Activated CD4-positive, alpha-beta memory T cell treated with anti-CD3 and anti-CD28 coated beads for 36 hours (primary cell): ENCODE measurements around the gene NSUN5. TPM values are rescaled to one million over a fixed set of nuclear protein-coding genes. Genes with fewer than 3 reads are reported as not detected.
"Not testable (repeated sequence)": the region's sequence is repeated elsewhere in the genome, so short reads cannot be mapped to it uniquely, and the experiment has no call there.

Experiments used
- CTCF ChIA-PET: fragments of 350-600 bp; sonication (Branson Sonifier 250); formaldehyde crosslinking; loops from one replicate; lab custom pipeline; 2021; ENCODE audit warnings: antibody characterized with exemption, inconsistent platforms; lab: Charles Lee
- POLR2A ChIA-PET: fragments of 350-600 bp; sonication (Branson Sonifier 250); formaldehyde crosslinking; loops from one replicate; lab custom pipeline; 2021; ENCODE audit warnings: antibody characterized with exemption; lab: Charles Lee
- DNase-seq: peaks from one replicate; pipeline ENCODE4 v3.0.0-alpha.2; 2020
- H3K27ac Mint-ChIP-seq: one replicate; pipeline ENCODE4 v1.8.0; 2021; ENCODE audit warnings: mixed read lengths
- H3K27me3 Mint-ChIP-seq: one replicate; pipeline ENCODE4 v1.8.0; 2021; ENCODE audit warnings: mixed read lengths
- H3K36me3 Mint-ChIP-seq: one replicate; pipeline ENCODE4 v1.8.0; 2021; ENCODE audit warnings: mixed read lengths
- H3K4me1 Mint-ChIP-seq: one replicate; pipeline ENCODE4 v1.8.0; 2021; ENCODE audit warnings: low read depth, mixed read lengths
- H3K4me3 Mint-ChIP-seq: one replicate; pipeline ENCODE4 v1.8.0; 2021; ENCODE audit warnings: mild to moderate bottlenecking, mixed read lengths
- H3K9me3 Mint-ChIP-seq: one replicate; pipeline ENCODE4 v1.8.0; 2021; ENCODE audit warnings: mixed read lengths
- intact Hi-C: fragments of 100-400 bp; cut with micrococcal nuclease; formaldehyde crosslinking; loops from one replicate; pipeline ENCODE4 v1.15.1; 2023
- total RNA-seq, 2 experiments: library from RNA; stranded (reverse); gene quantifications; one replicate each; pipeline ENCODE4 v1.2.3, GENCODE V29; 2021

Gene NSUN5
- total RNA-seq, 2 experiments from 2014 or later: 51.2 to 55.5 TPM

GRCh38 chr7:73342645-73343044 is 34.0 kb upstream of the NSUN5 start:
- DNase-seq: no peak
- CTCF ChIA-PET: no interaction called here
- POLR2A ChIA-PET: no interaction called here
- intact Hi-C loops: no loop called here
- Mint-ChIP-seq H3K36me3 (no peaks in the 10 kb centered on the region), H3K9me3 (no peaks in the 10 kb centered on the region), H3K27me3 (peaks cover 6% of the 10 kb centered on the region), H3K4me3 (no peak overlapping the region), H3K4me1 (no peaks in the 10 kb centered on the region), H3K27ac (no peak overlapping the region)

GRCh38 chr7:73341877-73342276 is 33.3 kb upstream of the NSUN5 start:
- DNase-seq: peak; percentile 13
- ChIA-PET POLR2A (no interaction called here), CTCF (no interaction called here)
- Mint-ChIP-seq H3K4me3 (no peak overlapping the region), H3K9me3 (no peaks in the 10 kb centered on the region), H3K27ac (no peak overlapping the region), H3K27me3 (peaks cover 6% of the 10 kb centered on the region), H3K4me1 (no peaks in the 10 kb centered on the region), H3K36me3 (no peaks in the 10 kb centered on the region)
- intact Hi-C loops: no loop called here

DNA sequence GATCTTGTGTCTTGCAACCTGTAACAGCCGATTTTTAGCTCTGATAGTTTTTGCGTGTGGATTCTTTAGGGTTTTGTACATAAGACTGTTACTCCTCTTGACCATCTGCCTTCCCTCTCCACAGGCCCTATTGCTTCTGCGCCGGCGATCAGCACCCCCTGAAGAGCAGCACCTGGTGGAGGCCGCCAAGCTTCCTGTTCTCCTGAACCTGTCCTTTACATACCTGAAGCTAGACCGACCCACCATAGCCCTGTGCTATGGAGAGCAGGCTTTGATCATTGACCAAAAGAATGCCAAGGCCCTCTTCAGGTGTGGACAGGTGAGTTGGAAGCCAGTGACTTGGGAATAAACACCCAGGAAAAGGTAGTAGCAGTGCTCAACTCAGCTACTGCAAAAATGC is 31.9 kb upstream of the NSUN5 start:
- intact Hi-C loops: no loop called here

GRCh38 chr7:73338321-73338720 is 29.7 kb upstream of the NSUN5 start:
- Mint-ChIP-seq H3K4me1 (no peaks in the 10 kb centered on the region), H3K9me3 (no peaks in the 10 kb centered on the region), H3K27ac (no peak overlapping the region), H3K4me3 (no peak overlapping the region), H3K27me3 (peaks cover 3% of the 10 kb centered on the region), H3K36me3 (no peaks in the 10 kb centered on the region)
- no peak for DNase-seq
- ChIA-PET CTCF (no interaction called here), POLR2A (no interaction called here)
- intact Hi-C loops: no loop called here

More for the DNA sequence above, 31.9 kb upstream of the NSUN5 start:
- no peak overlapping the region for H3K27ac Mint-ChIP-seq
- H3K36me3 Mint-ChIP-seq: no peaks in the 10 kb centered on the region
- POLR2A ChIA-PET: no interaction called here
- no peak for DNase-seq
- H3K4me1 Mint-ChIP-seq: no peaks in the 10 kb centered on the region
- H3K27me3 Mint-ChIP-seq: peaks cover 6% of the 10 kb centered on the region
- no peak overlapping the region for H3K4me3 Mint-ChIP-seq
- H3K9me3 Mint-ChIP-seq: no peaks in the 10 kb centered on the region
- CTCF ChIA-PET: no interaction called here

- H3K27me3 Mint-ChIP-seq: no peaks in the 10 kb centered on the region
- intact Hi-C loops: no loop called here
- H3K36me3 Mint-ChIP-seq: no peaks in the 10 kb centered on the region
- ChIA-PET CTCF (no interaction called here), POLR2A (no interaction called here)
- DNase-seq: no peak
- H3K4me3 Mint-ChIP-seq: no peak overlapping the region
- no peak overlapping the region for H3K27ac Mint-ChIP-seq
- no peaks in the 10 kb centered on the region for H3K9me3 Mint-ChIP-seq
- H3K4me1 Mint-ChIP-seq: no peaks in the 10 kb centered on the region
Observed at GRCh38 chr7:73332447-73332846, 23.8 kb upstream of the NSUN5 start.

- no peaks in the 10 kb centered on the region for H3K36me3 Mint-ChIP-seq
Observed at GRCh38 chr7:73330772-73331171, 22.1 kb upstream of the NSUN5 start.

DNA sequence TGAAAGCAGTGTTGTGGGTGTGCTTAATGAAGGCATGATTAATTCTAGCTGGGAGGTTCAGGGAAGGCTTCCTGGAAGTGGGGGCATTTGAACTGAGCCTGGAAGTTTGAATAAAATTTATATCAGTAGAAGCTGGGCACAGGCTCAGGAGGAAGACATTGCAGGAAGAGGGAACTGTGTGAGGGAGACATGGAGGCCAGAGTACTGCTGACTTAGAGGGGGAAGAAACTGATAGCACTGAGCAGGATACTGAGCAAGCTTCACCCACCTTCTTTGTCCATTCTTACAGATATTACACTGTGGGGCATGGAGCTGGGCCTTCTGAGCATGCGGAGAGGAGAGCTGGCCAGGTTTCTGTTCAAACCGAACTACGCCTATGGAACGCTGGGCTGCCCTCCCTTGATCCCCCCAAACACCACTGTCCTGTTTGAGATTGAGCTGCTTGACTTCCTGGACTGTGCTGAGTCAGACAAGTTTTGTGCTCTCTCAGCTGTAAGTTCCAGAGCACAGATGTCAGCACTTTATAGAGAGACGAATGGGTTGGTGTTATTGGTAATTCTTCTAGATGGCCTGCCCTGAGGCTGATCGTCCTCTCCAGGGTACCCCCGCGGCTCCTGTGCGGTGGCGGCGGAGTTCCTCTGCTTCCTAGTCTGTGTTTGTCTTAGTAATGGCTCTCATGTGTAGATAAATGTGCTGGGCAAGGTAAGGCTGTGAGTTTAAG is 21.4 kb upstream of the NSUN5 start:
- H3K4me1 Mint-ChIP-seq: no peaks in the 10 kb centered on the region
- no peak overlapping the region for H3K4me3 Mint-ChIP-seq
- no peaks in the 10 kb centered on the region for H3K9me3 Mint-ChIP-seq
- DNase-seq: no peak
- H3K36me3 Mint-ChIP-seq: no peaks in the 10 kb centered on the region
- POLR2A ChIA-PET: no interaction called here
- H3K27ac Mint-ChIP-seq: no peak overlapping the region
- H3K27me3 Mint-ChIP-seq: no peaks in the 10 kb centered on the region
- CTCF ChIA-PET: no interaction called here
- intact Hi-C loops: no loop called here

More at GRCh38 chr7:73330772-73331171, 22.1 kb upstream of the NSUN5 start:
- DNase-seq: no peak
- ChIA-PET POLR2A (no interaction called here), CTCF (no interaction called here)
- no peak overlapping the region for H3K27ac Mint-ChIP-seq
- H3K4me3 Mint-ChIP-seq: no peak overlapping the region
- no peaks in the 10 kb centered on the region for H3K9me3 Mint-ChIP-seq
- intact Hi-C loops: no loop called here
- no peaks in the 10 kb centered on the region for H3K4me1 Mint-ChIP-seq
- H3K27me3 Mint-ChIP-seq: no peaks in the 10 kb centered on the region

- Mint-ChIP-seq H3K4me1 (peaks cover 8% of the 10 kb centered on the region), H3K36me3 (no peaks in the 10 kb centered on the region), H3K27me3 (no peaks in the 10 kb centered on the region), H3K9me3 (no peaks in the 10 kb centered on the region), H3K27ac (no peak overlapping the region), H3K4me3 (no peak overlapping the region)
- intact Hi-C loops: no loop called here
- DNase-seq: no peak
- POLR2A ChIA-PET: no interaction called here
- CTCF ChIA-PET: no interaction called here
Observed at GRCh38 chr7:73328696-73329095, 20.1 kb upstream of the NSUN5 start.

DNA sequence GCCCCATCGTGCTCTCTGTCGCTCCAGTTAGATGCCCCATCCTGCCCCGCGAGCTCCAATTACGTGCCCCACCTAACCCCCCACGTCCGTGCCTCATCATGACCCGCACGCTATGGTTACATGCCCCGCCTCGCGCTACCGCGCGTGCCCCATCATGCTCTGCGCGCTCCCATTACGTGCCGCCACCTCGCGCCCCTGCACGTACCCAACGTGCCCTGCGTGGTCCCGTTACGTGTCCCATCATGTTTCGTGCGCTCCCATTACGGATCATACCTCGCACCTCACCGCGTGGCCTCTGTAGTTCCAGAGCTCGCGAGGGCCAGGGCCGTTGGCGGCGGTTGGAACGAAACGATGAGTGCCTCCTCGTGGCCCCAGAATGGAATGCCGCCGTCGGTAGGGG is 19.3 kb upstream of the NSUN5 start, which contains the start of the genes FKBP6 and TRIM50:
FKBP6 (plus strand) TSS at position 240 of the 400 bp plus-strand sequence. CDS start 268 bp downstream, outside the sequence.
TRIM50 (minus strand) TSS at position 161 of the 400 bp plus-strand sequence. CDS start 3,295 bp downstream, outside the sequence.
- CTCF ChIA-PET, H3K27ac Mint-ChIP-seq, H3K36me3 Mint-ChIP-seq, H3K27me3 Mint-ChIP-seq, H3K4me3 Mint-ChIP-seq, H3K4me1 Mint-ChIP-seq, POLR2A ChIA-PET, H3K9me3 Mint-ChIP-seq, DNase-seq, intact Hi-C loops: not testable (repeated sequence)

GRCh38 chr7:73327449-73327848 is 18.8 kb upstream of the NSUN5 start:
- intact Hi-C loops, H3K9me3 Mint-ChIP-seq, CTCF ChIA-PET, H3K4me1 Mint-ChIP-seq, DNase-seq, H3K27me3 Mint-ChIP-seq, H3K4me3 Mint-ChIP-seq, H3K36me3 Mint-ChIP-seq, POLR2A ChIA-PET, H3K27ac Mint-ChIP-seq: not testable (repeated sequence)

GRCh38 chr7:73325424-73325823 is 16.8 kb upstream of the NSUN5 start:
- H3K27ac Mint-ChIP-seq, CTCF ChIA-PET, DNase-seq, H3K9me3 Mint-ChIP-seq, POLR2A ChIA-PET, H3K4me3 Mint-ChIP-seq, H3K36me3 Mint-ChIP-seq, intact Hi-C loops, H3K4me1 Mint-ChIP-seq, H3K27me3 Mint-ChIP-seq: not testable (repeated sequence)

GRCh38 chr7:73324081-73324845 is 15.6 kb upstream of the NSUN5 start:
- H3K27ac Mint-ChIP-seq, H3K4me1 Mint-ChIP-seq, H3K9me3 Mint-ChIP-seq, H3K27me3 Mint-ChIP-seq, intact Hi-C loops, H3K36me3 Mint-ChIP-seq: not testable (repeated sequence)
- DNase-seq: peak; percentile 69
- peak overlapping the region; percentile 17 for H3K4me3 Mint-ChIP-seq
- ChIA-PET POLR2A (interaction anchor here (0.6 kb wide), 1 partner anchor 328 kb away, joined by 3 read pairs; no protein-coding TSS in a partner anchor), CTCF (interaction anchor here (0.8 to 2.1 kb wide), 6 partner anchors 10 to 128 kb away, joined by 3 to 22 read pairs (median 8); partner anchors contain the start of gene NSUN5)
